ENCODE results near the gene COL18A1. TPM values are rescaled to one million over a fixed set of nuclear protein-coding genes. Genes with fewer than 3 reads are reported as not detected.
A peak's percentile ranks its signal among the peaks of the same experiment; 100 is the strongest.

Gene COL18A1
- total RNA-seq, 2 donors from 2014 or later: 117 to 134 TPM

DNA sequence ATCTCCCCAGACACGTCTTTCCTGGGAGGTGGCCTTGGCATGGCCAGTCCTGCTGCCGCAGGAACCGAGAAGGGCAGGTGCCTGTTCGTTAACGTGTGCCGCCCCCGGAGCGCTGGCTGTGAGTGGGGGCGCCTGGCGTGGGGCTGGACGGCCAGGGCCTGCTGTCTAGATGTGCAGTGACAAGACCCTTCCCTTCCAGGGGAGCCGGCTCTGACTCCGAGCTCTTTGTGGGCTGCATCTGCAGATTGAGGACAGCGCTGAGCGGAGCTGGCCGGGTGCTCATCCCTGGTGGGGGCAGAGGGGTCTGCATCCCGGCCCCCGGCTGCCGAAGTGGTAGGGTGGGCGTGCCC, 13.0 kb downstream of the COL18A1 start:
- H3K4me3 ChIP-seq: no peak overlapping the region
- no peak for DNase-seq (ENCODE audit: low spot score)
- TF ChIP-seq, protein P1, sequence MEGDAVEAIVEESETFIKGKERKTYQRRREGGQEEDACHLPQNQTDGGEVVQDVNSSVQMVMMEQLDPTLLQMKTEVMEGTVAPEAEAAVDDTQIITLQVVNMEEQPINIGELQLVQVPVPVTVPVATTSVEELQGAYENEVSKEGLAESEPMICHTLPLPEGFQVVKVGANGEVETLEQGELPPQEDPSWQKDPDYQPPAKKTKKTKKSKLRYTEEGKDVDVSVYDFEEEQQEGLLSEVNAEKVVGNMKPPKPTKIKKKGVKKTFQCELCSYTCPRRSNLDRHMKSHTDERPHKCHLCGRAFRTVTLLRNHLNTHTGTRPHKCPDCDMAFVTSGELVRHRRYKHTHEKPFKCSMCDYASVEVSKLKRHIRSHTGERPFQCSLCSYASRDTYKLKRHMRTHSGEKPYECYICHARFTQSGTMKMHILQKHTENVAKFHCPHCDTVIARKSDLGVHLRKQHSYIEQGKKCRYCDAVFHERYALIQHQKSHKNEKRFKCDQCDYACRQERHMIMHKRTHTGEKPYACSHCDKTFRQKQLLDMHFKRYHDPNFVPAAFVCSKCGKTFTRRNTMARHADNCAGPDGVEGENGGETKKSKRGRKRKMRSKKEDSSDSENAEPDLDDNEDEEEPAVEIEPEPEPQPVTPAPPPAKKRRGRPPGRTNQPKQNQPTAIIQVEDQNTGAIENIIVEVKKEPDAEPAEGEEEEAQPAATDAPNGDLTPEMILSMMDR (IDR thresholded peaks at IDR 0.05): no peak
- no peaks in the 10 kb centered on the region for H3K9me3 ChIP-seq
- peak overlapping the region; percentile 43 to 75 for H3K27ac ChIP-seq
- H3K4me1 ChIP-seq: peaks cover 0 to 91% of the 10 kb centered on the region in 2 donors
- H3K36me3 ChIP-seq: no peaks in the 10 kb centered on the region
- H3K27me3 ChIP-seq: no peaks in the 10 kb centered on the region

DNA sequence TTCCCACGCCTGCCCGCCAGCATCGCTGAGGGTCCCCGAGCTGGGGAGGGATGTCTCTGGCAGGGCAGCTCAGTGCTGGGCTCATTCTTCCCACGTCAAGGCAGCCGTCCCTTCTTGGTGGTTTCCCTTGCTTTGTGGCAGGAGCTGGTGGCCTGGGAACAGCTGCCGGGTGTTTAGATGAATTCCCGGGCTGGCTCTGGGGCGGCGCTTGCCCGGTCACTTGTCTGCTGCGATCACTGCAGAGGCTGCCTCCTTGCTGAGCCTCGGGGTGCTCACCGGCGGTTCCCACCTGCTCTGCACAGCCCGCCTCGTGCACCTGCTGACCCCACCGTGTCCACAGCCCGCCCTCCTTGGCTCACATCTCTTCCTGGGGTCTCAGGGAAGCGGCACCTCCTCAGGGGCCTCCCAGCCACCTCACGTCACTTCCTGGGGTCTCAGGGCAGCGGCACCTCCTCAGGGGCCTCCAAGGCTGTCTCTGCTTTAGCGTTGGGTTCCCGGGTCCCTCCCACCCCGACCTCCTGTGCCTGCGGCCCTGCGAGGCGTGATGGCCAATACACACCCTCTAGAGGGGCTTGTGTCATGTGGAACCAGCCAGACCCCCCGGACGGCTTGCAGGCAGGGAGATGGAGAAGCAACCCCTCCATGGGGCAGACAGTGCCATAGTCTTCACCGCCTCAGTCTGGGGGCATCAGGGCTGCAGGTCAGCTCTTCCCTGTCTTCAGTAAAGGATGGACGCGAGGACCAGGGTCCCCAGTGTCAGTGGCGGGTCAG, 13.5 kb downstream of the COL18A1 start:
- H3K4me1 ChIP-seq: peaks cover 0 to 87% of the 10 kb centered on the region in 2 donors
- peak overlapping the region; percentile 43 to 75 for H3K27ac ChIP-seq
- H3K36me3 ChIP-seq: no peaks in the 10 kb centered on the region

DNA sequence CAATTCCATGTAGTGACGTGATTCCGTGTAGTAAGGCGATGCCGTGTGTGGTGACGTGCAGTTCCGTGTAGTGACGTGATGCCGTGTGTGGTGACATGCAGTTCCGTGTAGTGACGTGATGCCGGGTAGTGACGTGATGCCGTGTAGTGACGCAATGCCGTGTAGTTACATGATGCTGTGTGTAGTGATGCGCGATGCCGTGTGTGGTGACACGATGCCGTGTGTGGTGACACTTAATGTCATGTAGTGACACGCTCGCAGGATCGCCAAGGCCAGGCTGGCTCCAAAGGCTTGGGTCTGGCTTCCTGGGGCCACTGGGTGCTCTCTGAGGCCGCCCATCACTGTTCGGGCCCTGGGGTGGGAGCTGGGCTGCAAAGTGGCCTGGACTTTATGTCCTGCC, 14.2 kb downstream of the COL18A1 start:
- H3K27me3 ChIP-seq: no peaks in the 10 kb centered on the region
- no peak for DNase-seq (ENCODE audit: low spot score)
- peaks cover 0 to 87% of the 10 kb centered on the region in 2 donors for H3K4me1 ChIP-seq
- no peaks in the 10 kb centered on the region for H3K9me3 ChIP-seq
- H3K4me3 ChIP-seq: no peak overlapping the region
- TF ChIP-seq, protein P1 (IDR thresholded peaks at IDR 0.05): no peak
- no peaks in the 10 kb centered on the region for H3K36me3 ChIP-seq
- H3K27ac ChIP-seq: peak overlapping the region; percentile 66 to 75

More for the DNA sequence above, 13.5 kb downstream of the COL18A1 start:
- no peaks in the 10 kb centered on the region for H3K27me3 ChIP-seq
- TF ChIP-seq, protein P1 (IDR thresholded peaks at IDR 0.05): no peak
- H3K9me3 ChIP-seq: no peaks in the 10 kb centered on the region
- no peak overlapping the region for H3K4me3 ChIP-seq
- no peak for DNase-seq (ENCODE audit: low spot score)

DNA sequence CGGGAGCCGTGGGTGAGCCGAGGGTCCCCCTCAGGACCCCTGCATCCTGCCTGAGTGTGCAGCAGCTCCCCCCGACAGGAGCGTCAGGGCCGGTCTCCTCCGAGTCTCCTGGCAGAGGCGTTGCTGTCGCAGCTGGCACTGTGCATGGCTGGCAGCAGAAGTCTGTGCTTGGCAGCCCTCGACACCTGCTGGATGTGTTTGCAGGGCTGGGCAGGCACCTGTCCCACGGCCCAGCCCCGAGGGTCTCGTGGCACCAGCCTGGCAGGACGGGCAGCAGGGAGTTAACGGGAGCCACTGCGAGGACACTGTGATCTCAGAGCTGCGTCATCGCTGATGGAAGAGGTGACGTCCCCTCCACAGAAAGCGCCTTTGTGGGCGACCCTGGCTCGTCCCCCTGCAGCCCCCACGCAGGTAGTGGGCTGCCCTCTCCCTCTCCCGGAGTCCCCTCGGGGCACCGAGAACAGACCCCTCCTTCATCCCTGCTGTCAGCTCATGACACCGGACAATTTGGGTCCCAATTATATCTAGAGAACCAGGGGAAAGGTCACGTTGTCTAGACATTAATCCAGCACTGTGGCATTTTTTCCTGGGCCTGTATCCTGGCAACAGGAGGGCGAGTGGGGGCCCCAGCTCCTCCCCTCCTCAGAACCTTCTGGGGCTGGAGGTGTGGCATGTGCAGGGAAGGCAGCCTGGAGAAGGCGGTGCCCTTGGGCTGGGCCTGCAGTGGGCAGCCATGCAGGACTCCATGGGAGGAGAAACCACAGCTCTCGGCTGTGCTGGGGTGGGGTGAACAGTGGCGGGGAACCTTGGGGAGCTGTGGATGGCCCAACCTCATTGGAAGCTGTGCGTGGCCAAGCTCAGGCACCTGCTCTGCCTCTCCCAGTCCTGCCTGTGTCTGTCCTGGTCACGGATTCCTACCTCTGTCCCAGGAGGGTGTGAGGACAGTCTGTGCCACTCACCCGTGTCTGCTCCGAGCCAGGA, 15.4 kb downstream of the COL18A1 start:
- H3K27me3 ChIP-seq: no peaks in the 10 kb centered on the region
- H3K27ac ChIP-seq: peak overlapping the region; percentile 66 to 75
- H3K4me1 ChIP-seq: peaks cover 0 to 79% of the 10 kb centered on the region in 2 donors
- TF ChIP-seq, protein P1 (IDR thresholded peaks at IDR 0.05): no peak
- H3K4me3 ChIP-seq: peak overlapping the region in 1 of 2 donors; percentile 6
- H3K9me3 ChIP-seq: no peaks in the 10 kb centered on the region
- DNase-seq (ENCODE audit: low spot score): no peak
- no peaks in the 10 kb centered on the region for H3K36me3 ChIP-seq

DNA sequence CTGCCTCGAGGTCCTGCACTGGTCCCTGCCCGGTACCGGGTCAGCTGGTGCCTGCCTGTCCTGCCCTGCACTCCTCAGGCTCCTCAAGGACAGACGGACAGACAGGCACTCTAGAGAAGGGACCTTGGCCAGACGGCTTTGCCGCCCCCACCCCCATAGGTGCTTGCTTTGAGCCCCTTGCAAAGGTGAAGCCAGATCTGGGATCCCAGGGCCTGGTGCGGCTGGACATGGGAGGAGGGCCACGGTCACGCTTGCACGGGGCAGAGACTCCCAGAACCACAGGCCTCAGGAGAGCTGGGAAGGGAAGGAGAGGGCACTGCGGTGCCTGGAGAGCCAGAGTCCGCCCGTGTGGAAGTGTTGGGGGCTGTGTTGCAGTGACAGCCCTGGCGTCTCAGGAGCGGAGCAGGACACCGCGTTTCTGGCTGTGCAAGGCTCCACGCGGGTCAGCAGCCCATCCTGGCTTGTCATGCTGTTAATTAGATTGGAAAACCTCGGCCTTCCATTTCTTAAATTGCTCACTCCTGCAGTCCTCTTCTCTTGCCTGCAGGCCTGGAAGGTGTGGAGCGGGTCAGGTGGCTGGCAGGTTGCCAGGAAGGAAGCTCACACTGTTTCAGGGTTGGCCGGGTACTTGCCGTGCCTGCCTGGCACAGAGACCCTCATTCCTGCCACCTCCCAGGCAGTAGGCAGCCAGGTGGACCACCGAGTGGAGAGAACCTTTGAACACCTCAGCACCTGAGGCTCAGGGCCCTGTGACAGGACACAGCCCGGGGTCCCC, 16.3 kb downstream of the COL18A1 start:
- Histone ChIP-seq H3K27ac (peak overlapping the region; percentile 66 to 75), H3K36me3 (no peaks in the 10 kb centered on the region), H3K9me3 (no peaks in the 10 kb centered on the region), H3K27me3 (no peaks in the 10 kb centered on the region), H3K4me3 (no peak overlapping the region), H3K4me1 (peaks cover 0 to 71% of the 10 kb centered on the region in 2 donors)
- DNase-seq (ENCODE audit: low spot score): no peak
- TF ChIP-seq, protein P1 (IDR thresholded peaks at IDR 0.05): no peak

Measured in right atrium auricular region (tissue), 2 donors.